ENCODE measurements around the gene PPAT.

- TF ChIP-seq, protein P1, sequence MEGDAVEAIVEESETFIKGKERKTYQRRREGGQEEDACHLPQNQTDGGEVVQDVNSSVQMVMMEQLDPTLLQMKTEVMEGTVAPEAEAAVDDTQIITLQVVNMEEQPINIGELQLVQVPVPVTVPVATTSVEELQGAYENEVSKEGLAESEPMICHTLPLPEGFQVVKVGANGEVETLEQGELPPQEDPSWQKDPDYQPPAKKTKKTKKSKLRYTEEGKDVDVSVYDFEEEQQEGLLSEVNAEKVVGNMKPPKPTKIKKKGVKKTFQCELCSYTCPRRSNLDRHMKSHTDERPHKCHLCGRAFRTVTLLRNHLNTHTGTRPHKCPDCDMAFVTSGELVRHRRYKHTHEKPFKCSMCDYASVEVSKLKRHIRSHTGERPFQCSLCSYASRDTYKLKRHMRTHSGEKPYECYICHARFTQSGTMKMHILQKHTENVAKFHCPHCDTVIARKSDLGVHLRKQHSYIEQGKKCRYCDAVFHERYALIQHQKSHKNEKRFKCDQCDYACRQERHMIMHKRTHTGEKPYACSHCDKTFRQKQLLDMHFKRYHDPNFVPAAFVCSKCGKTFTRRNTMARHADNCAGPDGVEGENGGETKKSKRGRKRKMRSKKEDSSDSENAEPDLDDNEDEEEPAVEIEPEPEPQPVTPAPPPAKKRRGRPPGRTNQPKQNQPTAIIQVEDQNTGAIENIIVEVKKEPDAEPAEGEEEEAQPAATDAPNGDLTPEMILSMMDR (IDR thresholded peaks at IDR 0.05; ENCODE audit: insufficient read depth, low read depth, low read length), result no peak
- TF ChIP-seq EZH2 (IDR thresholded peaks at IDR 0.05; ENCODE audit: insufficient read depth, low read length), result no peak
Measured at GRCh38 chr4:56410247-56411062, 25.0 kb downstream of the PPAT start.

Measured in astrocyte (in vitro differentiated cells and primary cell).